ENCODE results near the gene ZSWIM5.
"Not testable (repeated sequence)": the region's sequence is repeated elsewhere in the genome, so short reads cannot be mapped to it uniquely, and the experiment has no call there.

The ZSWIM5 gene

DNA sequence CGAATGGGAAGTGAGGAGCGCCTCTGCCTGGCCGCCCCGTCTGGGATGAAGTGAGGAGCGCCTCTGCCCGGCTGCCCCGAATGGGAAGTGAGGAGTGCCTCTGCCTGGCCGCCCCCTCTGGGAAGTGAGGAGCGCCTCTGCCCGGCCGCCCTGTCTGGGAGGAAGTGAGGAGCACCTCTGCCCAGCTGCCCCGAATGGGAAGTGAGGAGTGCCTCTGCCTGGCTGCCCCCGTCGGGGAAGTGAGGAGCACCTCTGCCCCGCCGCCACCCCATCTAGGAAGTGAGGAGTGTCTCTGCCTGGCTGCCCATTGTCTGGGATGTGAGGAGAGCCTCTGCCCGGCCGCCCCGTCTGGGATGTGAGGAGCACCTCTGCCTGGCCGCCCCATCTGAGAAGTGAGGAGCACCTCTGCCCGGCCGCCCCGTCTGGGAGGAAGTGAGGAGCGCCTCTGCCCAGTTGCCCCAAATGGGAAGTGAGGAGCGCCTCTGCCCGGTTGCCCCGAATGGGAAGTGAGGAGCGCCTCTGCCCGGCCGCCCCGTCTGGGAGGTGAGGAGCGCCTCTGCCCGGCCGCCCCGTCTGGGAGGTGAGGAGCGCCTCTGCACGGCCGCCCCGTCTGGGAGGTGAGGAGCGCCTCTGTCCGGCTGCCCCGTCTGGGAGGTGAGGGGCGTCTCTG is 100.8 kb downstream of the ZSWIM5 start:
- H3K9ac ChIP-seq; H3K4me2 ChIP-seq; H2AFZ ChIP-seq (ENCODE audit: low read depth); H3K79me2 ChIP-seq (ENCODE audit: insufficient read depth, low read depth); H3K4me1 ChIP-seq (ENCODE audit: low read depth, poor library complexity, severe bottlenecking); H3K27me3 ChIP-seq (ENCODE audit: insufficient read depth, low read depth); H3K27ac ChIP-seq; H3K4me3 ChIP-seq (IDR thresholded peaks at IDR 0.05; ENCODE audit: insufficient read depth, low read depth, low read length); H3K36me3 ChIP-seq (ENCODE audit: insufficient read depth); H4K20me1 ChIP-seq (ENCODE audit: insufficient read depth): not testable (repeated sequence)

GRCh38 chr1:45103534-45103933 is 102.9 kb downstream of the ZSWIM5 start:
- TF ChIP-seq CTCF (conservative IDR thresholded peaks at IDR 0.05; ENCODE audit: low read depth, low read length): no peak
- Histone ChIP-seq H3K9ac (no peak overlapping the region), H3K79me2 (ENCODE audit: insufficient read depth, low read depth) (no peaks in the 10 kb centered on the region), H3K4me2 (no peak overlapping the region), H4K20me1 (ENCODE audit: insufficient read depth) (no peaks in the 10 kb centered on the region), H3K27ac (no peak overlapping the region), H3K4me3 (IDR thresholded peaks at IDR 0.05; ENCODE audit: insufficient read depth, low read depth, low read length) (no peak overlapping the region), H3K27me3 (ENCODE audit: insufficient read depth, low read depth) (no peaks in the 10 kb centered on the region), H3K36me3 (ENCODE audit: insufficient read depth) (no peaks in the 10 kb centered on the region), H2AFZ (ENCODE audit: low read depth) (no peak overlapping the region), H3K4me1 (ENCODE audit: low read depth, poor library complexity, severe bottlenecking) (no peaks in the 10 kb centered on the region)

DNA sequence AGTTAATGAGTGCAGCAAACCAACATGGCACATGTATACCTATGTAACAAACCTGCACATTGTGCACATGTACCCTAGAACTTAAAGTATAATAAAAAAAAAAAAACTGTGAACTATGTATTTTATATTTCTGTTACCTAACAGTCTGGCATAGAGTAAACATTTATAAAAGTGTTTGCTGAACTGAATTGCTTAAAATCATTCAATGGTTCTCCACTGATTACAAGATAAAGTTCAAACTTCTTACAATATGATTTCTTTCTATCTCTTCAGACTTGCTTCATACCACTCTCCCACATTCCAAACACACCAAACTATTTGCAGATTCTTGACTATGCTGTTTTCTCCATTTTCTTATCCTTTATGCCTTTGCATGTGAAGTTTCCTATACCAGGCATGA is 104.5 kb downstream of the ZSWIM5 start:
- Histone ChIP-seq H3K4me2 (no peak overlapping the region), H3K36me3 (ENCODE audit: insufficient read depth) (no peaks in the 10 kb centered on the region), H3K4me1 (ENCODE audit: low read depth, poor library complexity, severe bottlenecking) (no peaks in the 10 kb centered on the region)

GRCh38 chr1:45101528-45101927 is 104.9 kb downstream of the ZSWIM5 start:
- not testable (repeated sequence) for H2AFZ ChIP-seq (ENCODE audit: low read depth); H3K36me3 ChIP-seq (ENCODE audit: insufficient read depth); H3K4me3 ChIP-seq (IDR thresholded peaks at IDR 0.05; ENCODE audit: insufficient read depth, low read depth, low read length); H3K4me2 ChIP-seq; H4K20me1 ChIP-seq (ENCODE audit: insufficient read depth); H3K79me2 ChIP-seq (ENCODE audit: insufficient read depth, low read depth); H3K27me3 ChIP-seq (ENCODE audit: insufficient read depth, low read depth); H3K27ac ChIP-seq; H3K9ac ChIP-seq; H3K4me1 ChIP-seq (ENCODE audit: low read depth, poor library complexity, severe bottlenecking)

More for the DNA sequence above, 104.5 kb downstream of the ZSWIM5 start:
- TF ChIP-seq CTCF (conservative IDR thresholded peaks at IDR 0.05; ENCODE audit: low read depth, low read length): no peak
- H2AFZ ChIP-seq (ENCODE audit: low read depth): no peak overlapping the region
- H3K27me3 ChIP-seq (ENCODE audit: insufficient read depth, low read depth): no peaks in the 10 kb centered on the region
- no peaks in the 10 kb centered on the region for H3K79me2 ChIP-seq (ENCODE audit: insufficient read depth, low read depth)
- no peak overlapping the region for H3K4me3 ChIP-seq (IDR thresholded peaks at IDR 0.05; ENCODE audit: insufficient read depth, low read depth, low read length)
- H4K20me1 ChIP-seq (ENCODE audit: insufficient read depth): no peaks in the 10 kb centered on the region
- H3K27ac ChIP-seq: no peak overlapping the region
- no peak overlapping the region for H3K9ac ChIP-seq

- no peaks in the 10 kb centered on the region for H3K4me1 ChIP-seq (ENCODE audit: low read depth, poor library complexity, severe bottlenecking)
- H4K20me1 ChIP-seq (ENCODE audit: insufficient read depth): no peaks in the 10 kb centered on the region
- H3K4me3 ChIP-seq (IDR thresholded peaks at IDR 0.05; ENCODE audit: insufficient read depth, low read depth, low read length): no peak overlapping the region
- H3K79me2 ChIP-seq (ENCODE audit: insufficient read depth, low read depth): no peaks in the 10 kb centered on the region
- no peaks in the 10 kb centered on the region for H3K36me3 ChIP-seq (ENCODE audit: insufficient read depth)
- H2AFZ ChIP-seq (ENCODE audit: low read depth): no peak overlapping the region
- no peak overlapping the region for H3K9ac ChIP-seq
- no peak overlapping the region for H3K27ac ChIP-seq
- H3K4me2 ChIP-seq: no peak overlapping the region
- no peak for TF ChIP-seq CTCF (conservative IDR thresholded peaks at IDR 0.05; ENCODE audit: low read depth, low read length)
- H3K27me3 ChIP-seq (ENCODE audit: insufficient read depth, low read depth): no peaks in the 10 kb centered on the region
Measured at GRCh38 chr1:45097944-45098343, 108.5 kb downstream of the ZSWIM5 start.

All from KMS-11 (cell line).